ENCODE data around the gene CDHR2.

CDHR2 gene

DNA sequence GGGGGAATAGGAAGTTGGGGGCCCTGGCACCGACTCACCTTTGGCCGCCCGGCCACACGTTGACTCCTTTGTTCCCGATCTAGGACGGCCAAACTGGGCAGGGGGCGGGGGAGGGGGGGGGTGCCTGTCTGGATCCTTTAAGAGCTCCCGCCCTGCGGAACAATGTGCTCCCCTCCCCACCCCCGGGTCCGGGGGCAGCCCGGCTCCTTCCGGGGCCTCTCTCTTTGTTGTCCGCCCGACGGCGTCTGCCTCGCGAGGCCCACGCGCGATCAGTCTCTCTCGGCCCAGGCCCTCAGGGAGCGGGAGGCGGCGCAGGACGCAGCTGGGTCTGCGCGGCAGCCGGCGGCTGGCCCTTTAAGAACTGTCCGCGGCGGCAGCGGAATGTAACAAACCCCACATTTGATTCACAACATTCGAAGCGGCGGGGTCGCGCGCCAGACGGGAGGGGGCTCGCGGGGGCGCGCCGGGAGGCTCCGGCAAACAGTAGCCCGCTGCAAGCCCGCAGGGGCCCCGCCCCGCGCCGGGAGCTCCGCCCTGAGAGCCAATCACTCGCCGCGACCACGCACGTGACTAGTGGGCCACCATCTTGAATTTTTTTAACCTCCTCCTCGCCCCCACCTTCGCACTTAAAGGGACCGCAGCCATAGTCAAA is 12.1 kb upstream of the CDHR2 start, which contains the start of gene RNF44:
Gene RNF44 (minus strand): TSS at position 501 of the 652 bp plus-strand sequence. CDS start 4,930 bp downstream, outside the sequence.
- H3K9ac ChIP-seq: peak within 1 kb of the TSS; percentile 97
- H3K4me3 ChIP-seq (IDR thresholded peaks at IDR 0.05; ENCODE audit: insufficient read depth, low read depth, low read length): no peak within 1 kb of the TSS
- H2AFZ ChIP-seq (ENCODE audit: low read depth): peak within 1 kb of the TSS; percentile 58; the same call in 1 of the 2 replicates
- peak within 1 kb of the TSS; percentile 84 for H3K27ac ChIP-seq
- H3K79me2 ChIP-seq (ENCODE audit: insufficient read depth, low read depth): peaks cover 40% of the 10 kb centered on the region
- peaks cover 31% of the 10 kb centered on the region for H3K4me1 ChIP-seq (ENCODE audit: low read depth, poor library complexity, severe bottlenecking)
- H3K27me3 ChIP-seq (ENCODE audit: insufficient read depth, low read depth): no peaks in the 10 kb centered on the region
- no peaks in the 10 kb centered on the region for H4K20me1 ChIP-seq (ENCODE audit: insufficient read depth)
- TF ChIP-seq, protein P1, sequence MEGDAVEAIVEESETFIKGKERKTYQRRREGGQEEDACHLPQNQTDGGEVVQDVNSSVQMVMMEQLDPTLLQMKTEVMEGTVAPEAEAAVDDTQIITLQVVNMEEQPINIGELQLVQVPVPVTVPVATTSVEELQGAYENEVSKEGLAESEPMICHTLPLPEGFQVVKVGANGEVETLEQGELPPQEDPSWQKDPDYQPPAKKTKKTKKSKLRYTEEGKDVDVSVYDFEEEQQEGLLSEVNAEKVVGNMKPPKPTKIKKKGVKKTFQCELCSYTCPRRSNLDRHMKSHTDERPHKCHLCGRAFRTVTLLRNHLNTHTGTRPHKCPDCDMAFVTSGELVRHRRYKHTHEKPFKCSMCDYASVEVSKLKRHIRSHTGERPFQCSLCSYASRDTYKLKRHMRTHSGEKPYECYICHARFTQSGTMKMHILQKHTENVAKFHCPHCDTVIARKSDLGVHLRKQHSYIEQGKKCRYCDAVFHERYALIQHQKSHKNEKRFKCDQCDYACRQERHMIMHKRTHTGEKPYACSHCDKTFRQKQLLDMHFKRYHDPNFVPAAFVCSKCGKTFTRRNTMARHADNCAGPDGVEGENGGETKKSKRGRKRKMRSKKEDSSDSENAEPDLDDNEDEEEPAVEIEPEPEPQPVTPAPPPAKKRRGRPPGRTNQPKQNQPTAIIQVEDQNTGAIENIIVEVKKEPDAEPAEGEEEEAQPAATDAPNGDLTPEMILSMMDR (conservative IDR thresholded peaks at IDR 0.05; ENCODE audit: low read depth, low read length): no peak
- H3K36me3 ChIP-seq (ENCODE audit: insufficient read depth): no peaks in the 10 kb centered on the region
- H3K4me2 ChIP-seq: peak within 1 kb of the TSS; percentile 76

- Histone ChIP-seq H3K36me3 (ENCODE audit: insufficient read depth) (no peaks in the 10 kb centered on the region), H3K27ac (peak overlapping the region; percentile 84), H3K79me2 (ENCODE audit: insufficient read depth, low read depth) (peaks cover 38% of the 10 kb centered on the region), H3K9ac (peak overlapping the region; percentile 97), H3K4me1 (ENCODE audit: low read depth, poor library complexity, severe bottlenecking) (peaks cover 31% of the 10 kb centered on the region), H3K4me3 (IDR thresholded peaks at IDR 0.05; ENCODE audit: insufficient read depth, low read depth, low read length) (no peak overlapping the region), H3K27me3 (ENCODE audit: insufficient read depth, low read depth) (no peaks in the 10 kb centered on the region), H4K20me1 (ENCODE audit: insufficient read depth) (no peaks in the 10 kb centered on the region), H2AFZ (ENCODE audit: low read depth) (peak overlapping the region; percentile 58; the same call in 1 of the 2 replicates), H3K4me2 (peak overlapping the region; percentile 76)
- TF ChIP-seq, protein P1 (conservative IDR thresholded peaks at IDR 0.05; ENCODE audit: low read depth, low read length): no peak
Observed at GRCh38 chr5:176537554-176538229, 11.4 kb upstream of the CDHR2 start.

- Histone ChIP-seq H3K4me2 (peak overlapping the region; percentile 76), H3K4me3 (IDR thresholded peaks at IDR 0.05; ENCODE audit: insufficient read depth, low read depth, low read length) (no peak overlapping the region), H2AFZ (ENCODE audit: low read depth) (peak overlapping the region; percentile 50; the same call in 1 of the 2 replicates), H3K79me2 (ENCODE audit: insufficient read depth, low read depth) (peaks cover 30% of the 10 kb centered on the region), H3K36me3 (ENCODE audit: insufficient read depth) (no peaks in the 10 kb centered on the region), H4K20me1 (ENCODE audit: insufficient read depth) (no peaks in the 10 kb centered on the region), H3K9ac (no peak overlapping the region), H3K27me3 (ENCODE audit: insufficient read depth, low read depth) (no peaks in the 10 kb centered on the region), H3K4me1 (ENCODE audit: low read depth, poor library complexity, severe bottlenecking) (peaks cover 29% of the 10 kb centered on the region), H3K27ac (no peak overlapping the region)
- TF ChIP-seq, protein P1 (conservative IDR thresholded peaks at IDR 0.05; ENCODE audit: low read depth, low read length): no peak
Observed at GRCh38 chr5:176538230-176538988, 10.7 kb upstream of the CDHR2 start.

DNA sequence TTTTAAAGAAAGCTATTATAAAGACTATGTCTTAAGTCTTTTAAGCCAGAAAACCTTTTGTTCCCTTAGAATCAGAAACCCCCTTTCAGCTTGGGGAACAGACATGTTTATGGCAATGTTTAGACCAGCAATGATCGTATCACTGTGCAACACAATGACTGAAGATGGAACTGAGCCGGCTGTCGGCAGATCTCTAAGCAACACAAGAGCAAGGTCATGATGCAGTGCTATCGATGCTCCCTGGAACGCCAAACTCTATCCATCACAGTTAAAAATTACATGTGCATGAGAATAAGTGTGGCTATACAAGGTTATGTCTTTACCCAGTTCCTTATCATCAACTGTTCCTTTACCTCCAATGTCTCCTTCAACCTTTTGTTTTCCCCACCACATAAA is 10.2 kb upstream of the CDHR2 start:
- Histone ChIP-seq H3K4me2 (no peak overlapping the region), H3K79me2 (ENCODE audit: insufficient read depth, low read depth) (peaks cover 25% of the 10 kb centered on the region), H4K20me1 (ENCODE audit: insufficient read depth) (no peaks in the 10 kb centered on the region), H3K27me3 (ENCODE audit: insufficient read depth, low read depth) (no peaks in the 10 kb centered on the region), H3K4me3 (IDR thresholded peaks at IDR 0.05; ENCODE audit: insufficient read depth, low read depth, low read length) (no peak overlapping the region), H3K36me3 (ENCODE audit: insufficient read depth) (no peaks in the 10 kb centered on the region), H2AFZ (ENCODE audit: low read depth) (no peak overlapping the region), H3K9ac (no peak overlapping the region), H3K4me1 (ENCODE audit: low read depth, poor library complexity, severe bottlenecking) (peaks cover 23% of the 10 kb centered on the region), H3K27ac (no peak overlapping the region)
- TF ChIP-seq, protein P1 (conservative IDR thresholded peaks at IDR 0.05; ENCODE audit: low read depth, low read length): no peak

All from KMS-11 (cell line).